HG02798 (cell line): ENCODE results near the gene HS3ST3B1.

Experiments used
- ATAC-seq: cut with Tn5 transposase; IDR thresholded peaks from one replicate; pipeline ENCODE4 v1.9.1; 2021; ENCODE audit warnings: mild to moderate bottlenecking; ENCODE audit not compliant: unreplicated experiment, poor library complexity

The HS3ST3B1 gene

GRCh38 chr17:14351493-14351892 lies 50.6 kb downstream of the HS3ST3B1 start:
- ATAC-seq, result peak; percentile 70

- ATAC-seq, result no peak
Observed at GRCh38 chr17:14352136-14352535, 51.3 kb downstream of the HS3ST3B1 start.

GRCh38 chr17:14353861-14354474 lies 53.1 kb downstream of the HS3ST3B1 start:
- no peak for ATAC-seq

- ATAC-seq, result no peak
Observed at GRCh38 chr17:14354807-14355206, 53.9 kb downstream of the HS3ST3B1 start.

GRCh38 chr17:14355556-14355955 lies 54.7 kb downstream of the HS3ST3B1 start:
- no peak for ATAC-seq

GRCh38 chr17:14359163-14360020 lies 58.5 kb downstream of the HS3ST3B1 start:
- peak; percentile 95 for ATAC-seq

GRCh38 chr17:14360856-14361255 lies 60.0 kb downstream of the HS3ST3B1 start:
- no peak for ATAC-seq

GRCh38 chr17:14361470-14361869 lies 60.6 kb downstream of the HS3ST3B1 start:
- ATAC-seq, result no peak

GRCh38 chr17:14361945-14362508 lies 61.1 kb downstream of the HS3ST3B1 start:
- no peak for ATAC-seq

GRCh38 chr17:14366199-14366598 lies 65.3 kb downstream of the HS3ST3B1 start:
- ATAC-seq, result no peak

- ATAC-seq, result no peak
Observed at GRCh38 chr17:14372461-14372860, 71.6 kb downstream of the HS3ST3B1 start.

GRCh38 chr17:14372905-14373613 lies 72.2 kb downstream of the HS3ST3B1 start:
- ATAC-seq, result no peak

- ATAC-seq, result no peak
Observed at GRCh38 chr17:14373614-14374259, 72.9 kb downstream of the HS3ST3B1 start.

GRCh38 chr17:14374268-14374667 lies 73.4 kb downstream of the HS3ST3B1 start:
- no peak for ATAC-seq

- no peak for ATAC-seq
Observed at GRCh38 chr17:14376666-14377065, 75.8 kb downstream of the HS3ST3B1 start.

GRCh38 chr17:14381606-14382005 lies 80.7 kb downstream of the HS3ST3B1 start:
- no peak for ATAC-seq

- no peak for ATAC-seq
Observed at GRCh38 chr17:14387036-14387435, 86.2 kb downstream of the HS3ST3B1 start.

GRCh38 chr17:14389681-14390080 lies 88.8 kb downstream of the HS3ST3B1 start:
- no peak for ATAC-seq

GRCh38 chr17:14393723-14394122 lies 92.8 kb downstream of the HS3ST3B1 start:
- ATAC-seq, result no peak

- ATAC-seq, result no peak
Observed at GRCh38 chr17:14395255-14395654, 94.4 kb downstream of the HS3ST3B1 start.
